HepG2 (cell line): ENCODE measurements around the gene PDGFRB. TPM values are rescaled to one million over a fixed set of nuclear protein-coding genes. Genes with fewer than 3 reads are reported as not detected.

Source experiments
- ETV5 ChIP-seq: IDR thresholded peaks from 2 replicates; pipeline ENCODE4 v1.6.1; 2018; ENCODE audit warnings: missing biosample characterization, missing genetic modification reagents, inconsistent platforms, borderline replicate concordance
- GATAD1 ChIP-seq: IDR thresholded peaks from 2 replicates; pipeline ENCODE4 v1.6.1; 2016; ENCODE audit warnings: missing genetic modification reagents, missing compliant biosample characterization
- GATAD2A ChIP-seq: IDR thresholded peaks from 2 replicates; pipeline ENCODE4 v1.6.1; 2016
- HDAC2 ChIP-seq: sonication (generic); formaldehyde crosslinking; IDR thresholded peaks from 2 replicates; pipeline ENCODE4 v1.4.0; 2020; ENCODE audit warnings: missing genetic modification reagents
- KLF12 ChIP-seq: sonication (generic); formaldehyde crosslinking; IDR thresholded peaks from 2 replicates; pipeline ENCODE4 v1.4.0; 2020; ENCODE audit warnings: missing genetic modification reagents, borderline replicate concordance
- RXRA ChIP-seq: sonication (generic); formaldehyde crosslinking; IDR thresholded peaks from 2 replicates; pipeline ENCODE4 v1.5.1; 2020; ENCODE audit warnings: missing genetic modification reagents
- THAP9 ChIP-seq: sonication (generic); formaldehyde crosslinking; IDR thresholded peaks from 2 replicates; pipeline ENCODE4; 2020; ENCODE audit warnings: missing genetic modification reagents, mild to moderate bottlenecking, borderline replicate concordance
- XRCC5 ChIP-seq: fragments of 200-400 bp; formaldehyde crosslinking; optimal IDR thresholded peaks from 2 replicates; pipeline ENCODE3; 2017; ENCODE audit warnings: mild to moderate bottlenecking, low read length
- ZBTB26 ChIP-seq: IDR thresholded peaks from 2 replicates; pipeline ENCODE4 v1.6.1; 2016; ENCODE audit warnings: missing compliant biosample characterization, missing genetic modification reagents, borderline replicate concordance
- ZNF225 ChIP-seq: sonication (generic); formaldehyde crosslinking; IDR thresholded peaks from 2 replicates; pipeline ENCODE4 v1.4.0; 2020; ENCODE audit warnings: mild to moderate bottlenecking, missing genetic modification reagents
- ZNF513 ChIP-seq: sonication (generic); formaldehyde crosslinking; conservative IDR thresholded peaks from 2 replicates; pipeline ENCODE4 v1.5.0; 2020; ENCODE audit warnings: missing genetic modification reagents
- ZNF556 ChIP-seq: sonication (generic); formaldehyde crosslinking; IDR thresholded peaks from 2 replicates; pipeline ENCODE4 v1.4.0; 2020; ENCODE audit warnings: mild to moderate bottlenecking, missing genetic modification reagents, borderline replicate concordance
- ZNF674 ChIP-seq: sonication (generic); formaldehyde crosslinking; IDR thresholded peaks from 2 replicates; pipeline ENCODE4 v1.5.0; 2020; ENCODE audit warnings: low read depth, mild to moderate bottlenecking, missing genetic modification reagents
- ZNF770 ChIP-seq: sonication (generic); formaldehyde crosslinking; IDR thresholded peaks from 2 replicates; pipeline ENCODE4 v1.5.0; 2020; ENCODE audit warnings: mild to moderate bottlenecking, missing genetic modification reagents
- ZNF782 ChIP-seq: sonication (generic); formaldehyde crosslinking; IDR thresholded peaks from 2 replicates; pipeline ENCODE4 v1.4.0; 2020; ENCODE audit warnings: missing genetic modification reagents, mild to moderate bottlenecking, borderline replicate concordance
- ZSCAN5A ChIP-seq: sonication (generic); formaldehyde crosslinking; IDR thresholded peaks from 2 replicates; pipeline ENCODE4 v1.8.0; 2022; ENCODE audit warnings: mild to moderate bottlenecking, missing genetic modification reagents, borderline replicate concordance
- ZZZ3 ChIP-seq: sonication (generic); formaldehyde crosslinking; IDR thresholded peaks from 2 replicates; pipeline ENCODE4 v1.4.0; 2020; ENCODE audit warnings: missing genetic modification reagents, mild to moderate bottlenecking, borderline replicate concordance
- polyA plus RNA-seq, 8 experiments: library from polyadenylated mRNA; depleted of rRNA in 3 of 8; stranded (reverse) in 7 of 8; unstranded in 1 of 8; fragments of >200 nt; fragmentation: Illumina TruSeq in 4 of 8; extraction: Trizol in 4 of 8; gene quantifications; 2 replicates each; pipeline versions ENCODE4 v1.2.1 to v1.2.3, GENCODE V29; 2011 to 2016; ENCODE audit warnings: low read depth in 4 of 8, missing spikeins in 1 of 8, mixed read lengths in 1 of 8; ENCODE audit not compliant: insufficient read depth in 1 of 8
- total RNA-seq, 5 experiments: library from RNA; depleted of rRNA; stranded (reverse); fragments of >200 nt; fragmentation: Illumina TruSeq; extraction: Trizol; gene quantifications; 2 replicates each; pipeline ENCODE4 v1.2.3, GENCODE V29; 2016; ENCODE audit warnings: low read depth in 1 of 5

The PDGFRB gene
- total and polyA plus RNA-seq, 2 of the 13 experiments (the other 11 are each of a cell fraction or from before 2014, with no cell fraction given) = 4.0 to 21.0 TPM

GRCh38 chr5:150161242-150162141 lies 5.8 kb upstream of the PDGFRB start (continued):
- TF ChIP-seq ETV5 (CRISPR knock-in tag) (peak; percentile 15; the same call in 1 of the 2 replicates), GATAD2A (CRISPR knock-in tag) (peak; percentile 40; the same call in 1 of the 2 replicates), RXRA (CRISPR knock-in tag) (peak; percentile 48; the same call in 1 of the 2 replicates), KLF12 (no peak), XRCC5 (peak; percentile 84), GATAD1 (CRISPR knock-in tag) (peak; percentile 43; the same call in 1 of the 2 replicates), ZNF782 (peak; percentile 26; the same call in 1 of the 2 replicates), ZSCAN5A (no peak), ZNF513 (CRISPR knock-in tag) (no peak), ZNF225 (CRISPR knock-in tag) (peak; percentile 70; the same call in 1 of the 2 replicates), ZNF674 (CRISPR knock-in tag) (no peak), ZZZ3 (0 out of 2 replicates have a peak, but pooled peaks have one; percentile 35), ZNF770 (CRISPR knock-in tag) (peak; percentile 72; the same call in 1 of the 2 replicates), HDAC2 (CRISPR knock-in tag) (no peak), ZBTB26 (CRISPR knock-in tag) (0 out of 2 replicates have a peak, but pooled peaks have one; percentile 23), THAP9 (CRISPR knock-in tag) (peak; percentile 68), ZNF556 (CRISPR knock-in tag) (peak; percentile 25; the same call in 1 of the 2 replicates)
